Aorta (tissue), 5 donors: ENCODE data around the gene NUDT17. TPM values are rescaled to one million over a fixed set of nuclear protein-coding genes. Genes with fewer than 3 reads are reported as not detected.

Experiments
- ATAC-seq: fragments of 200-7000 bp; cut with Tn5 transposase; one replicate; pipeline ENCODE4 v1.9.1; 2022; ENCODE audit warnings: moderate library complexity; ENCODE audit not compliant: low FRiP score
- DNase-seq, 2 donors: peaks; one replicate each; pipeline ENCODE4 v3.0.0-alpha.2; 2020
- H3K27ac ChIP-seq, 2 donors: one replicate each; pipeline ENCODE4 v1.5.1; 2013; ENCODE audit warnings: low read length in 2 of 2, mild to moderate bottlenecking in 2 of 2, moderate library complexity in 2 of 2, control low read depth in 1 of 2, inconsistent platforms in 1 of 2, low read depth in 1 of 2
- H3K27me3 ChIP-seq, 2 donors: one replicate each; pipeline ENCODE4 v1.6.1; 2013; ENCODE audit warnings: control low read depth in 1 of 2, low read length in 1 of 2, mild to moderate bottlenecking in 1 of 2, moderate library complexity in 1 of 2; ENCODE audit not compliant: insufficient read depth in 2 of 2, control insufficient read depth in 1 of 2
- H3K36me3 ChIP-seq, 2 donors: one replicate each; pipeline ENCODE4 v1.6.1; 2013; ENCODE audit warnings: control low read depth in 1 of 2, low read length in 1 of 2, mild to moderate bottlenecking in 1 of 2; ENCODE audit not compliant: insufficient read depth in 2 of 2, control insufficient read depth in 1 of 2
- H3K4me1 ChIP-seq, 2 donors: one replicate each; pipeline ENCODE4 v1.6.1; 2013; ENCODE audit warnings: low read length in 2 of 2, control low read depth in 1 of 2, mild to moderate bottlenecking in 1 of 2, moderate library complexity in 1 of 2; ENCODE audit not compliant: insufficient read depth in 2 of 2, control insufficient read depth in 1 of 2
- H3K4me3 ChIP-seq, 2 donors: one replicate each; pipeline ENCODE4 v1.5.1; 2013; ENCODE audit warnings: low read length in 2 of 2, control low read depth in 1 of 2, mild to moderate bottlenecking in 1 of 2
- H3K9me3 ChIP-seq: one replicate; pipeline ENCODE4 v1.6.1; 2013; ENCODE audit warnings: mild to moderate bottlenecking, low read length; ENCODE audit not compliant: control insufficient read depth
- WGBS, 2 donors: extraction: QIAGEN DNeasy Blood & Tissue Kit; methylation state at CpG; one replicate each; pipeline ENCODE4 v1.1.7; 2013; 5-methylcytosine and 5-hydroxymethylcytosine counted together
- intact Hi-C, 2 donors: fragments of 100-400 bp; cut with DNase I; formaldehyde crosslinking; loops; one replicate each; pipeline versions ENCODE4 v1.14.2 to v1.15.0; 2022
- polyA plus RNA-seq, 2 donors: library from polyadenylated mRNA; stranded (reverse); fragments of 200-250 nt; gene quantifications; one replicate each; pipeline ENCODE4 v1.2.3, GENCODE V29; 2013
- total RNA-seq, 2 donors: library from RNA; stranded (reverse); fragmentation: NEBNext Ultra II Directional; extraction: Animal tissue kit (Norgen Biotek cat#: 25700); gene quantifications; one replicate each; pipeline ENCODE4 v1.2.1, GENCODE V29; 2021
- donor health status: healthy with polysubstance abuse.
- donor health status: Bipolar disorder and iron deficiency.
- donor health status: DM: no; HTN: no; CAD: no.
- donor health status: DM: no; HTN: no; CAD: no.
- donor health status: DM: yes; HTN: yes; CAD: no.

Gene NUDT17
- total and polyA plus RNA-seq, 4 donors = 1.2 to 4.1 (median 3.3) TPM

DNA sequence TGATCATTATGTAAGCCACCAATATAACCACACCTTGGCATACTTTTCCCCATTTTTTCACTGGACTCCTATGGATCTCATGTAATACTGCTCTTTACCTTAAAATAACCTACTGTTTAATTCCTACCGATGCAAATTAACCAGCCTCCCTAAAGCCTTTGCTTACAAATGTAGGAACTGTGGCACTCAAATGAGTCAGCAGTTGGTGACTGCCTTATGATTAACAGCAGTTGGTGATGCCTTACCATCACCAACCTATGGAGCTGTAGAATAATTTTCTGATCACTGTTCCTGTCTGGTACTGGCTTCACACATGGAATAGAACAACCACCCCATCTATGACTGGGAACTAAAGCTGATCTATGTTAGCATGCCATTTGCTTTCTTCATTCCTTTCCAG, 7.8 kb upstream of the NUDT17 start:
- Histone ChIP-seq H3K27me3 (no peaks in the 10 kb centered on the region), H3K36me3 (peaks cover 7 to 11% of the 10 kb centered on the region in 2 donors), H3K4me3 (no peak overlapping the region), H3K27ac (no peak overlapping the region), H3K9me3 (no peaks in the 10 kb centered on the region), H3K4me1 (no peaks in the 10 kb centered on the region)
- ATAC-seq = no peak
- WGBS, 2 donors = 91 to 96% methylated on average over 1 of the region's 1 CpG
- DNase-seq = no peak
- intact Hi-C loops = no loop called here

DNA sequence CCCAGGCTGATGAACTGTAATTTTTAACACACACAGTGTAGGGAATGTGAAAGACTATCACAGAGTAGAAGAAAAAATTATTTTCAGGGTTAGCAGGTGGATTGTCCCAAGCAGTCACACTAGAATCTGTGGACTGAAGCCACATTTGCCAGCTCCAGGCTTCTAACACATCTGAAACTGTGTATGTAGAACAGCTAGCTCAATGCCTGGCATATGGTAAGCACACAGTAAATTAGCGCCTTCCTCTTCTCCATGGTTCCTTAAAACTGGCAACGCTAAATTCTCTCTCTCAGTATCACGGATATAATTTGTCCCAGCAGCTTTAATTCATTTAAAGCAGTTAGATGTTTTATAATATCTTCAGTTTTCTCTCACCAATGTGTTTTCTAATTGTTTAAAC, 2.4 kb upstream of the NUDT17 start:
- DNase-seq (no peak), ATAC-seq (no peak)
- intact Hi-C loops = no loop called here
- H3K9me3 ChIP-seq = no peaks in the 10 kb centered on the region
- no peak overlapping the region for H3K27ac ChIP-seq
- WGBS, 2 donors = 94 to 95% methylated on average over 3 of the region's 3 CpGs
- peaks cover 4 to 5% of the 10 kb centered on the region in 2 donors for H3K36me3 ChIP-seq
- no peak overlapping the region for H3K4me3 ChIP-seq
- no peaks in the 10 kb centered on the region for H3K27me3 ChIP-seq
- no peaks in the 10 kb centered on the region for H3K4me1 ChIP-seq

DNA sequence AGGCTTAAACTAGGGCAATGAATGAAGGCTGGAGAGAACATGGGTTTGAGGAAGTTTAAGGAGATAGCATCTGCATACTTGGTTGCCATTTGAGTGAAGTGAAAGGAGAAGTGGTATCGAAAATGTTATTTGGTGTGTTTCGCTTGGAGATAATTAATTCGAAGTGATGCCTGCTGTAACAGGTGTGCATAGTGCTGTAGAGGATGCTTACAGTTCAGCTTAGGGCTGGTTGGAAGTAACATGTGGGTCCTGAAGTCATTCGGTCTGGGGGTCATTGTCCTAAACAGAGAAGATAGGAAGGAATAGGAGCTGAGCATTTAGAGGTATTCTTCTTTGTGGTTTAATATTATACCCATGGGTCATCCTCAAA, 301 bp upstream of the NUDT17 start:
- ATAC-seq = no peak
- peaks cover 3 to 4% of the 10 kb centered on the region in 2 donors for H3K36me3 ChIP-seq
- no peaks in the 10 kb centered on the region for H3K27me3 ChIP-seq
- no peaks in the 10 kb centered on the region for H3K9me3 ChIP-seq
- H3K4me1 ChIP-seq = no peaks in the 10 kb centered on the region
- H3K4me3 ChIP-seq = no peak overlapping the region
- no peak for DNase-seq
- no peak overlapping the region for H3K27ac ChIP-seq
- WGBS, 2 donors = 6 to 10% methylated on average over 4 of the region's 4 CpGs
- intact Hi-C loops = loop anchor here (5.0 kb wide), 2 partner anchors 67 to 167 kb away; partner anchors contain the start of gene ITGA10 (in 2 of the 2)

DNA sequence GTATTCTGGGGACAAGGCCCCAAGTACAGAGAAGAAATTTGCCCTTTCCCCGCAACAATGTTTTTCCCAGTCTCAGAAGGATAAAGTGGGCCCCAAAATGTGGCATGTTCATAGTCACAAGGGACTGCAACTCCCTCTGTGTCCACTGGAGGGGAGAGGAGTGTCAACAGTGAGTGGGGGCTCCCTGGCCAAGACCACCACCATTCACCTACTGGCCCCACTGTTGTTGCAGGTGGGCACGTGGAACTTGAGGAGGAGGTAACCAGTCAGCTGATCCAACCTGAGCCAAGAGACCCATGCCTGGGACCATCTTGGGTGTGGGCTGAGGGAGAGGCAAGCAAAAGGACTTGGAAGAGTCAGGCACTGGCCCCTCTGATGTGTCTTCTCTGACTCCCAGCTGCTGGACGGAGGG, 777 bp downstream of the NUDT17 start:
- H3K36me3 ChIP-seq = peaks cover 0 to 3% of the 10 kb centered on the region in 2 donors
- WGBS, 2 donors = 55 to 58% methylated on average over 3 of the region's 3 CpGs
- no peaks in the 10 kb centered on the region for H3K4me1 ChIP-seq
- H3K4me3 ChIP-seq = no peak overlapping the region
- H3K27me3 ChIP-seq = no peaks in the 10 kb centered on the region
- ATAC-seq (peak; percentile 27), DNase-seq (peak in 1 of 2 donors; percentile 54)
- no peaks in the 10 kb centered on the region for H3K9me3 ChIP-seq
- H3K27ac ChIP-seq = peak overlapping the region in 1 of 2 donors; percentile 66
- intact Hi-C loops = loop anchor here (5.0 kb wide), 2 partner anchors 66 to 166 kb away; partner anchors contain the start of gene ITGA10 (in 2 of the 2)

DNA sequence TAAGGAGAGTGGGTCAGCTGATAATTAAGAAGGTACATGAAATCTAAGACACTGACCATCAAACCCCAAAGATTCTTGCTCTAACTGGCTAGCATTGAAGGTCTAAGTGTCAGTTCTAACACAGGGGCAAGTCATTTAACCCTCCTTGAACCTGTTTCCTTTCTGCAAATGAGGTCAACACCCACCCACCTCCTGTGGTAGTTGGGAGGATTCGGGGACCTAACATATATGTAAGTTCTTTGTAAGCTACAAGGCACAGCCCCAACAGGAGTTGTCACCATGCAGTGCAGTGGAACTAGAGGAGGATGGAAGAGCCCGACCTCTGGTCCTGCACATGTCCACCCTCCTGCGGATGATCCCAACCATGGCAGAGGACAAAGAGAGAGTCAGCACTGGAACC, 2.4 kb downstream of the NUDT17 start:
- ATAC-seq (no peak), DNase-seq (no peak)
- Histone ChIP-seq H3K27ac (no peak overlapping the region), H3K4me1 (no peaks in the 10 kb centered on the region), H3K27me3 (no peaks in the 10 kb centered on the region), H3K4me3 (no peak overlapping the region), H3K36me3 (peaks cover 0 to 3% of the 10 kb centered on the region in 2 donors), H3K9me3 (no peaks in the 10 kb centered on the region)
- intact Hi-C loops = loop anchor here (5.0 kb wide), 2 partner anchors 64 to 164 kb away; partner anchors contain the start of gene ITGA10 (in 2 of the 2)
- 71% methylated on average over 3 of the region's 3 CpGs for WGBS, 2 donors

DNA sequence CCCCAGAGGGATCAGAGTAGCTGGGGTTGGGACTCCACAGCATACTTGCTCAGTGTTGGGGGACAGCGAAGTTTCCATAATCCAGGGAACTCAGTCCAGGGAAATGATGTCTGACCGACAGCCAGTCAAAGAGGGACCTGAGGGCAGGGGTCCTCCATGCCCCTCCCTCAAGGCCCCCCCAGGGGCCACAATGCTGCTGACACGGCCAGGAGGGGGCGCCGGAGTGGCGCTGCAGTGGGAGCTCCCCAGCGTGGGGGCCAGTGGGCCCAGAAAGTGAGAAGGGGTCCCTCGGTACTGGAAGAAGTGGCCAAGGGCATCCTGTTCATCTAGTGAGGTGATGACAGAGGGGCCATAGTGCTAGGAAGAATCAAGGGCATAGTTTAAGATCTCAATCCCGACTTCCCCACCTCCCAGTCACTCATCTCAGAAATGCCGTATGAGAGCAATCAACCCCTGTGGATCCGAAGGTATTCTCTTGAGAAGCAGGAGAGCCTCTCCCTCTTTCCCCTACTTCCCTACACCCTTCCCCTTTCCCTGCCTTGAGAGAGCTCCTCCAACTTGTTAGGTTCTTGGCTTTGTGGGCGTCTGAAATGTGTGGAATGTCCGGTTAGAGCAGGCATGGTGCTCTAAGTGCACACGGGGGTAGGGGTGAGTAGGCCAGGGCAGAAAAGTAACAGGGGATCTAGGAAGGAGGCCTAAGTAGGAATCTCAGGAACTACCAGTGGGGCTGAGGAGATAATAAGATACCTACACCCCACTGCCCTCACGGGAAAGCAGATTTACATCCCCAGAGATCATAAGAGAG, 4.1 kb downstream of the NUDT17 start:
- intact Hi-C loops = loop anchor here (5.0 kb wide), 2 partner anchors 63 to 163 kb away; partner anchors contain the start of gene ITGA10 (in 2 of the 2)
- Histone ChIP-seq H3K36me3 (peaks cover 3 to 7% of the 10 kb centered on the region in 2 donors), H3K27me3 (no peaks in the 10 kb centered on the region), H3K4me3 (no peak overlapping the region), H3K9me3 (no peaks in the 10 kb centered on the region), H3K4me1 (no peaks in the 10 kb centered on the region), H3K27ac (peak overlapping the region; percentile 36 to 79)
- DNase-seq = no peak
- WGBS, 2 donors = 44 to 46% methylated on average over 15 of the region's 15 CpGs
- ATAC-seq = no peak

DNA sequence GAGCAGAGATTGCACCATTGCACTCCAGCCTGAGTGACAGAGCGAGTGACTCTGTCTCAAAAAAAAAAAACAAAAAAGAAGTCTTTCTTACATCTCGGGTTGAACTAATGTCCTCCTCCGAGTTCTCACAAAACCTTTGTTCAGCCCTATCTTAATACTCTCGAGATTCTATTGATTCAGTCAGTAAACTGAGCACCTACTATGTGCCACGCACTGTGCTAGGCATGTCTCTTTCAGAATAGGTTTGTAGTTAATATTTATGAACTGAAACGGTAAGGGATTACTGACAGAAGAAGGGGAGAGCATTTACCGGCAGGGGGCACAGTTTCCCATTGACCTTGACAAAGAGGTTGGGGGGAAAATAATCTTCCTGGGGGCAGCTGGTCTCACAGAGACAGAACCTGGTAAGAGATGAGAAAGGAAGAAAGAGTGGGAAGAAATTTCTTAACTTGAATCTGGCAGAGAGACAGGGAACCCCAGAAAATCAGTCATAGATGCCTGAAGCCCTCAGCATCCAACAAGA, 10.1 kb downstream of the NUDT17 start:
- no peak overlapping the region for H3K4me3 ChIP-seq
- no peaks in the 10 kb centered on the region for H3K9me3 ChIP-seq
- no peak overlapping the region for H3K27ac ChIP-seq
- peaks cover 0 to 3% of the 10 kb centered on the region in 2 donors for H3K4me1 ChIP-seq
- WGBS, 2 donors = 80 to 86% methylated on average over 7 of the region's 7 CpGs
- peaks cover 3 to 12% of the 10 kb centered on the region in 2 donors for H3K36me3 ChIP-seq
- ATAC-seq = no peak
- no peaks in the 10 kb centered on the region for H3K27me3 ChIP-seq
- no peak for DNase-seq
- intact Hi-C loops = no loop called here

DNA sequence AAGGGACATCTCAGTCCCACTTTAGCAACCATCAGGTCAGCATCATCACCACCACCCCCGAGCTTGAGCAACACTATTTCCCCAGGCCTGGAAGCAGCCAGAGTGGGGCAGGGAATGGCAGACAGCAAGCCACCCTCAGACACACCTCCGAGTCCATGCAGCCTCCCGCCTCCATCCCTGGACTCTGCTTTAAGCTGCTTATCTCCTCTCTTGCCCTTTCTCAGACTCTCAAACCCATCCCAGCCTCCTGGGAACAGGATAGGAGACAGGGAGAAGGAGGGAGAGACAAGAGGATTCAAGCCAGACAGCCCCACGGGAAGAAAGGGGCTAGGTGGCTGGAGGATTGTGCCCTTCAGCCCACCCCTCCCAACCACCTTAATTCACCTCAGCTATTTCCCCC, 11.7 kb downstream of the NUDT17 start:
- WGBS, 2 donors = 70 to 75% methylated on average over 4 of the region's 4 CpGs
- no peaks in the 10 kb centered on the region for H3K9me3 ChIP-seq
- H3K27ac ChIP-seq = no peak overlapping the region
- no peaks in the 10 kb centered on the region for H3K27me3 ChIP-seq
- DNase-seq = no peak
- peaks cover 3 to 12% of the 10 kb centered on the region in 2 donors for H3K36me3 ChIP-seq
- H3K4me3 ChIP-seq = no peak overlapping the region
- no peak for ATAC-seq
- intact Hi-C loops = no loop called here
- peaks cover 0 to 3% of the 10 kb centered on the region in 2 donors for H3K4me1 ChIP-seq
